T-helper 17 cell (primary cell): ENCODE data around the gene IER5L. TPM values are rescaled to one million over a fixed set of nuclear protein-coding genes. Genes with fewer than 3 reads are reported as not detected.
A peak's percentile ranks its signal among the peaks of the same experiment; 100 is the strongest.
"Not testable (repeated sequence)": the region's sequence is repeated elsewhere in the genome, so short reads cannot be mapped to it uniquely, and the experiment has no call there.

Source experiments
- ATAC-seq: fragments of 150-1000 bp; cut with Tn5 transposase; 2 replicates; pipeline ENCODE4 v1.10.0; 2021; ENCODE audit warnings: mild to moderate bottlenecking, moderate library complexity
- DNase-seq, 3 donors: peaks; one replicate each; pipeline versions ENCODE4 v3.0.0 to v3.0.0-alpha.2; 2020 to 2021
- H3K9me3 ChIP-seq: one replicate; pipeline ENCODE4 v1.7.0; 2013; ENCODE audit warnings: low read length, mild to moderate bottlenecking; ENCODE audit not compliant: control insufficient read depth, poor library complexity, severe bottlenecking
- H3K27ac Mint-ChIP-seq: one replicate; pipeline ENCODE4 v1.8.0; 2022; ENCODE audit warnings: mild to moderate bottlenecking, moderate library complexity, mixed read lengths
- H3K27me3 Mint-ChIP-seq: one replicate; pipeline ENCODE4 v1.8.0; 2022; ENCODE audit warnings: mixed read lengths
- H3K36me3 Mint-ChIP-seq: one replicate; pipeline ENCODE4 v1.8.0; 2022; ENCODE audit warnings: low read depth, mixed read lengths
- H3K4me1 Mint-ChIP-seq: one replicate; pipeline ENCODE4 v1.8.0; 2022; ENCODE audit warnings: mild to moderate bottlenecking, mixed read lengths
- H3K4me3 Mint-ChIP-seq: one replicate; pipeline ENCODE4 v1.8.0; 2022; ENCODE audit warnings: mild to moderate bottlenecking, moderate library complexity, mixed read lengths
- total RNA-seq, 4 donors: library from RNA in 2 of 4; stranded (reverse) in 2 of 4; gene quantifications; one replicate each; pipeline ENCODE4 v1.2.3 and lab custom pipeline; 2022 to 2026

The IER5L gene
- total RNA-seq, 2 donors from 2014 or later: 2.4 to 3.1 TPM

GRCh38 chr9:129173296-129174101 is 4.6 kb downstream of the IER5L start:
- no peaks in the 10 kb centered on the region for H3K9me3 ChIP-seq
- DNase-seq (no peak), ATAC-seq (no peak)
- H3K36me3 Mint-ChIP-seq: no peaks in the 10 kb centered on the region
- peaks cover 7% of the 10 kb centered on the region for H3K27me3 Mint-ChIP-seq
- no peak overlapping the region for H3K27ac Mint-ChIP-seq
- peaks cover 8% of the 10 kb centered on the region for H3K4me1 Mint-ChIP-seq
- peak overlapping the region; percentile 91 for H3K4me3 Mint-ChIP-seq

- DNase-seq: no peak
- Mint-ChIP-seq H3K36me3 (no peaks in the 10 kb centered on the region), H3K27me3 (peaks cover 7% of the 10 kb centered on the region)
Observed at GRCh38 chr9:129172816-129173215, 5.2 kb downstream of the IER5L start.

GRCh38 chr9:129171993-129172751 is 5.9 kb downstream of the IER5L start:
- no peak overlapping the region for H3K27ac Mint-ChIP-seq
- H3K27me3 Mint-ChIP-seq: peaks cover 7% of the 10 kb centered on the region
- no peak overlapping the region for H3K4me3 Mint-ChIP-seq

More at GRCh38 chr9:129172816-129173215, 5.2 kb downstream of the IER5L start:
- Mint-ChIP-seq H3K27ac (no peak overlapping the region), H3K4me1 (peaks cover 9% of the 10 kb centered on the region), H3K4me3 (no peak overlapping the region)
- no peaks in the 10 kb centered on the region for H3K9me3 ChIP-seq
- ATAC-seq: no peak

GRCh38 chr9:129170229-129170628 is 7.8 kb downstream of the IER5L start:
- ATAC-seq (no peak), DNase-seq (no peak)
- Mint-ChIP-seq H3K4me1 (peaks cover 10% of the 10 kb centered on the region), H3K4me3 (no peak overlapping the region), H3K27me3 (peaks cover 7% of the 10 kb centered on the region), H3K36me3 (no peaks in the 10 kb centered on the region), H3K27ac (no peak overlapping the region)
- no peaks in the 10 kb centered on the region for H3K9me3 ChIP-seq

More at GRCh38 chr9:129171993-129172751, 5.9 kb downstream of the IER5L start:
- H3K4me1 Mint-ChIP-seq: peaks cover 12% of the 10 kb centered on the region
- no peaks in the 10 kb centered on the region for H3K9me3 ChIP-seq
- no peaks in the 10 kb centered on the region for H3K36me3 Mint-ChIP-seq
- ATAC-seq: no peak
- no peak for DNase-seq

GRCh38 chr9:129166623-129167557 is 11.2 kb downstream of the IER5L start:
- no peaks in the 10 kb centered on the region for H3K36me3 Mint-ChIP-seq
- peak overlapping the region; percentile 68 for H3K4me3 Mint-ChIP-seq

GRCh38 chr9:129165198-129165597 is 12.9 kb downstream of the IER5L start:
- H3K4me1 Mint-ChIP-seq: peaks cover 11% of the 10 kb centered on the region
- H3K4me3 Mint-ChIP-seq: no peak overlapping the region
- H3K27ac Mint-ChIP-seq: no peak overlapping the region
- H3K36me3 Mint-ChIP-seq: no peaks in the 10 kb centered on the region
- ATAC-seq: no peak
- no peaks in the 10 kb centered on the region for H3K9me3 ChIP-seq
- DNase-seq: no peak
- H3K27me3 Mint-ChIP-seq: no peaks in the 10 kb centered on the region

More at GRCh38 chr9:129166623-129167557, 11.2 kb downstream of the IER5L start:
- no peak for DNase-seq
- H3K27ac Mint-ChIP-seq: peak overlapping the region; percentile 60
- H3K27me3 Mint-ChIP-seq: no peaks in the 10 kb centered on the region
- peak; percentile 41 for ATAC-seq
- peaks cover 11% of the 10 kb centered on the region for H3K4me1 Mint-ChIP-seq
- H3K9me3 ChIP-seq: no peaks in the 10 kb centered on the region

- DNase-seq (no peak), ATAC-seq (no peak)
- H3K4me3 Mint-ChIP-seq: peak overlapping the region; percentile 34
- no peak overlapping the region for H3K27ac Mint-ChIP-seq
- H3K27me3 Mint-ChIP-seq: no peaks in the 10 kb centered on the region
- H3K9me3 ChIP-seq: no peaks in the 10 kb centered on the region
- H3K4me1 Mint-ChIP-seq: peaks cover 11% of the 10 kb centered on the region
- no peaks in the 10 kb centered on the region for H3K36me3 Mint-ChIP-seq
Observed at GRCh38 chr9:129164246-129164930, 13.7 kb downstream of the IER5L start.

- no peaks in the 10 kb centered on the region for H3K27me3 Mint-ChIP-seq
- DNase-seq: no peak
- no peaks in the 10 kb centered on the region for H3K36me3 Mint-ChIP-seq
- H3K27ac Mint-ChIP-seq: no peak overlapping the region
- no peak for ATAC-seq
- no peaks in the 10 kb centered on the region for H3K9me3 ChIP-seq
- peaks cover 11% of the 10 kb centered on the region for H3K4me1 Mint-ChIP-seq
- H3K4me3 Mint-ChIP-seq: no peak overlapping the region
Observed at GRCh38 chr9:129163753-129164152, 14.3 kb downstream of the IER5L start.

- not testable (repeated sequence) for H3K27me3 Mint-ChIP-seq, H3K27ac Mint-ChIP-seq, DNase-seq, H3K9me3 ChIP-seq, H3K4me3 Mint-ChIP-seq, H3K36me3 Mint-ChIP-seq, ATAC-seq
- peaks cover 11% of the 10 kb centered on the region for H3K4me1 Mint-ChIP-seq
Observed at GRCh38 chr9:129163198-129163670, 14.8 kb downstream of the IER5L start.

GRCh38 chr9:129162497-129163197 is 15.4 kb downstream of the IER5L start:
- no peaks in the 10 kb centered on the region for H3K9me3 ChIP-seq
- no peaks in the 10 kb centered on the region for H3K27me3 Mint-ChIP-seq
- no peak overlapping the region for H3K27ac Mint-ChIP-seq
- no peak overlapping the region for H3K4me3 Mint-ChIP-seq
- ATAC-seq (no peak), DNase-seq (no peak)
- peaks cover 7% of the 10 kb centered on the region for H3K4me1 Mint-ChIP-seq
- no peaks in the 10 kb centered on the region for H3K36me3 Mint-ChIP-seq

- ATAC-seq (no peak), DNase-seq (no peak)
- H3K9me3 ChIP-seq: no peaks in the 10 kb centered on the region
- Mint-ChIP-seq H3K4me3 (no peak overlapping the region), H3K27me3 (no peaks in the 10 kb centered on the region), H3K4me1 (peaks cover 3% of the 10 kb centered on the region), H3K27ac (no peak overlapping the region), H3K36me3 (no peaks in the 10 kb centered on the region)
Observed at GRCh38 chr9:129161534-129161837, 16.6 kb downstream of the IER5L start.
